Mucosa of descending colon (tissue), 3 donors: ENCODE results near the gene GPR68. TPM values are rescaled to one million over a fixed set of nuclear protein-coding genes. Genes with fewer than 3 reads are reported as not detected.
"Not testable (repeated sequence)": the region's sequence is repeated elsewhere in the genome, so short reads cannot be mapped to it uniquely, and the experiment has no call there.

ENCODE experiments used
- ATAC-seq: fragments of 200-7000 bp; cut with Tn5 transposase; one replicate; pipeline ENCODE4 v1.9.1; 2020; ENCODE audit warnings: mild to moderate bottlenecking, moderate library complexity
- DNase-seq, 3 donors: peaks; one replicate each; pipeline ENCODE4 v3.0.0-alpha.2; 2020
- H3K36me3 ChIP-seq: fragments of 200-600 bp; one replicate; pipeline ENCODE4 v1.8.0; 2021; ENCODE audit warnings: low read depth, mild to moderate bottlenecking
- H3K4me1 ChIP-seq: fragments of 200-600 bp; one replicate; pipeline ENCODE4 v1.8.0; 2021; ENCODE audit warnings: low read depth, mild to moderate bottlenecking
- H3K4me3 ChIP-seq: fragments of 200-600 bp; one replicate; pipeline ENCODE4 v1.8.0; 2021; ENCODE audit warnings: mild to moderate bottlenecking
- H3K9me3 ChIP-seq: fragments of 200-600 bp; one replicate; pipeline ENCODE4 v1.8.0; 2021; ENCODE audit warnings: mild to moderate bottlenecking
- intact Hi-C, 2 donors: fragments of 100-400 bp; cut with DNase I in 1 of 2; cut with micrococcal nuclease in 1 of 2; formaldehyde crosslinking; loops; one replicate each; pipeline versions ENCODE4 v1.11.0 to v1.11.1; 2022; cut with DNase I, micrococcal nuclease
- total RNA-seq, 3 donors: library from RNA; stranded (reverse); fragmentation: NEBNext Ultra II Directional in 2 of 3; extraction: Animal tissue kit (Norgen Biotek cat#: 25700) in 2 of 3; gene quantifications; one replicate each; pipeline versions ENCODE4 v1.2.1 to v1.2.4, GENCODE V29; 2021 to 2023
- TF ChIP-seq, protein P1 (sequence below): fragments of 200-600 bp; IDR thresholded peaks from one replicate; pipeline ENCODE4 v1.8.0; 2022; ENCODE audit warnings: antibody characterized with exemption, mild to moderate bottlenecking
- donor health status: DM: no; HTN: no; CAD: no; lungs with moderate emphysema.
- donor health status: DM: no; HTN: no; CAD: no.
- donor health status: DM: no; HTN: yes; CAD: no.

Gene GPR68
- total RNA-seq, 3 donors from 2014 or later: 1.4 to 2.4 (median 2.3) TPM

DNA sequence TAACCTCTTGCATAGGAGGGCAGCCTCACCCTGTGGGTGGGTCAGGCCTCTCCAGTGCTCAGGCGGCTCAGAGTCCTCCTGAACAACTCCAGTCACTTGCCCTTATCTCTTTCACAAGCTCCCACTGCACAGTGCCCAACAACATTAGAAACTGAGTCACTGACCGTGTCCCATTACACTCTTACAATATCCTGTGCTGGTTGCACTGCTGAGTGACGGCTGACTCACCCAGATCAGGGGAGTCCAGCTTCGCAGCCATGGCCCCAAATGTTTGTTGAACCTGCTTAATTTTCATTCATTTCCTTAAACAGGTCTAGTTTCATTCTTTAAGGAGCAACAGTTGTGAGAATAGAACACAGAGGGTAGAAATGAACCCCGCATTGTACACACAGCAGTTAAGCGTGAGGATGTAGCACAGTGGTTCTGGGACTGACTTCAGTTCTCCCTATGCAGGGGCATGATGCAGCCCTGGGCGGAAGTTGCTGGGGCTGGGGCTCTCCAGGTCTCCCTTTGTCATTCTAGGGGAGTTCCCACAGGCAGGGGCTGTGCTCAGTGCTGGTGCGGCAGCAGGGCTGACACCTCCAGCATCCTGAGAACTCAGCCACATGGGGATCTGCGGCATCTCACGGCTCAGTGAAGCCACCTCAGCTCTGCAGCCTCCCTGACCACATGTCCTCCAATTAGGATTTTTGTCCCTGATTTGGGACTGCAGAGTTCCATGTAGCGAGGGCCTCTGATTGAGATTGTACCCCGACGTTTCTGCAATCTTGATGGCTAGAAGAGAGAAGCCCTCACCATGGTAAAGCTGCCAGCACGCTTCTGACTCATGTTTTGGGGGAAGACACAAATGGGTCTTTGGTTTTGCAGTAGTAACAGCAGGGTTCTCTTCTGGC is 16.1 kb downstream of the GPR68 start:
- Histone ChIP-seq H3K4me1 (no peaks in the 10 kb centered on the region), H3K9me3 (no peaks in the 10 kb centered on the region), H3K36me3 (no peaks in the 10 kb centered on the region), H3K4me3 (no peak overlapping the region)
- intact Hi-C loops: no loop called here
- DNase-seq: peak in 2 of 3 donors; percentile 48 to 76
- peak; percentile 42 for ATAC-seq
- TF ChIP-seq, protein P1, sequence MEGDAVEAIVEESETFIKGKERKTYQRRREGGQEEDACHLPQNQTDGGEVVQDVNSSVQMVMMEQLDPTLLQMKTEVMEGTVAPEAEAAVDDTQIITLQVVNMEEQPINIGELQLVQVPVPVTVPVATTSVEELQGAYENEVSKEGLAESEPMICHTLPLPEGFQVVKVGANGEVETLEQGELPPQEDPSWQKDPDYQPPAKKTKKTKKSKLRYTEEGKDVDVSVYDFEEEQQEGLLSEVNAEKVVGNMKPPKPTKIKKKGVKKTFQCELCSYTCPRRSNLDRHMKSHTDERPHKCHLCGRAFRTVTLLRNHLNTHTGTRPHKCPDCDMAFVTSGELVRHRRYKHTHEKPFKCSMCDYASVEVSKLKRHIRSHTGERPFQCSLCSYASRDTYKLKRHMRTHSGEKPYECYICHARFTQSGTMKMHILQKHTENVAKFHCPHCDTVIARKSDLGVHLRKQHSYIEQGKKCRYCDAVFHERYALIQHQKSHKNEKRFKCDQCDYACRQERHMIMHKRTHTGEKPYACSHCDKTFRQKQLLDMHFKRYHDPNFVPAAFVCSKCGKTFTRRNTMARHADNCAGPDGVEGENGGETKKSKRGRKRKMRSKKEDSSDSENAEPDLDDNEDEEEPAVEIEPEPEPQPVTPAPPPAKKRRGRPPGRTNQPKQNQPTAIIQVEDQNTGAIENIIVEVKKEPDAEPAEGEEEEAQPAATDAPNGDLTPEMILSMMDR: no peak

DNA sequence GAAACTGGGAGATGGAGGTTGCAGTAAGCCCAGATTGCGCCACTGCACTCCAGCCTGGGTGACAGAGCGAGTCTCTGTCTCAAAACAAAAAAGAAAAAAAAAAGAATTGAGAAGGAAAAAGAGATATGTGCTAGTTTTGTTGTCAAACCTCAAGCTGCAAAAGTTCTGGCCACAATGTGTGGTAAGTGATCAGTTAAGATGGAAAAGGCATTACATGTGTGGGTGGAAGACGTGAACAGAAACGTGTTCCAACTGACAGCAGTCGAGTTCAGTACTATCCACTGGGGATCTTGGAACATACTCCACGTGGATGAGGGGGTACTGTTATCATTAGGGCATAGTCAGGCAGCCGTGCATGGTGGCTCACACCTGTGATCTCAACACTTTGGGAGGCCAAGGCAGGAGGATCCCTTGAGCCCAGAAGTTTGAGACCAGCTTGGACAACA is 17.3 kb downstream of the GPR68 start:
- ATAC-seq: no peak
- no peak for DNase-seq
- H3K4me3 ChIP-seq: no peak overlapping the region
- no peaks in the 10 kb centered on the region for H3K9me3 ChIP-seq
- H3K36me3 ChIP-seq: no peaks in the 10 kb centered on the region
- no peaks in the 10 kb centered on the region for H3K4me1 ChIP-seq
- intact Hi-C loops: no loop called here
- TF ChIP-seq, protein P1: no peak

DNA sequence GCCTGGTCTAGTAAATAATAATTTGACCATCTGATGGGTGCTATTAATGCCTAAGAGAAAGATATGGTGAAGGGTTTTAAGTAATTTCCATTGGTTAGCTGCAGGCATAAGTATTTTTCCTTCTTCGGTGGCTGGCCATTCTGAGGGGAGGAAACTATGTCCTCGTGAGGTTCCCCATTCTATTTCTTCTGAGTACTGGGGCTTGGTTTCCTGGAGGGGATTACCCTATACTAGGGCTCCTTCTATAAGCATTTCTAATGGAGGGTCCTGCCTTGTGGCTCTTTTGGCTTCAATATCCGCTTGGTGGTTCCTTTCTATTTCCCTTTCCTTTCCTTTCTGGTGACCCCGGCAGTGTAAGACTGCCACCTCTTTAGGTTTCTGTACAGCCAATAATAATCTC is 18.1 kb downstream of the GPR68 start:
- ATAC-seq, H3K9me3 ChIP-seq, H3K36me3 ChIP-seq, DNase-seq, intact Hi-C loops, H3K4me3 ChIP-seq, H3K4me1 ChIP-seq: not testable (repeated sequence)

DNA sequence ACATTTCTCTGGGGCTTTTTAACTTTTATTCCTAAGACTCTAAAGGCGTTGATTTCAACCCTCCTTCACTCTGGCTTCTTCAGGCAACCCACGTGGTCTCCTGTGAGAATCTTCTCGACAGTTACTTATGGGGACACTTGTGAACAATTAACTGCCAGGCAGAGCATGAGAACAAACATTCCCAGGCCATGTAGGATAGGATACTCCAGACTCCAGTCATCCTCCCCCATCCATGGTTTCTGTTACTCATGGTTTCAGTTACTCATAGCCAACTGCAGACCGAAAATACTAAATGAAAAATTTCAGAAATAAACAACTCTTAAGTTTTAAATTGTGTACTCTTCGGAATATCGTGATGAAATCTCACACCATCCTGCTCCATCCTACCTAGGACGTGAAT is 19.5 kb downstream of the GPR68 start:
- no peak overlapping the region for H3K4me3 ChIP-seq
- no peak for DNase-seq
- no peaks in the 10 kb centered on the region for H3K4me1 ChIP-seq
- intact Hi-C loops: no loop called here
- no peaks in the 10 kb centered on the region for H3K36me3 ChIP-seq
- ATAC-seq: no peak
- no peaks in the 10 kb centered on the region for H3K9me3 ChIP-seq
- TF ChIP-seq, protein P1: no peak

DNA sequence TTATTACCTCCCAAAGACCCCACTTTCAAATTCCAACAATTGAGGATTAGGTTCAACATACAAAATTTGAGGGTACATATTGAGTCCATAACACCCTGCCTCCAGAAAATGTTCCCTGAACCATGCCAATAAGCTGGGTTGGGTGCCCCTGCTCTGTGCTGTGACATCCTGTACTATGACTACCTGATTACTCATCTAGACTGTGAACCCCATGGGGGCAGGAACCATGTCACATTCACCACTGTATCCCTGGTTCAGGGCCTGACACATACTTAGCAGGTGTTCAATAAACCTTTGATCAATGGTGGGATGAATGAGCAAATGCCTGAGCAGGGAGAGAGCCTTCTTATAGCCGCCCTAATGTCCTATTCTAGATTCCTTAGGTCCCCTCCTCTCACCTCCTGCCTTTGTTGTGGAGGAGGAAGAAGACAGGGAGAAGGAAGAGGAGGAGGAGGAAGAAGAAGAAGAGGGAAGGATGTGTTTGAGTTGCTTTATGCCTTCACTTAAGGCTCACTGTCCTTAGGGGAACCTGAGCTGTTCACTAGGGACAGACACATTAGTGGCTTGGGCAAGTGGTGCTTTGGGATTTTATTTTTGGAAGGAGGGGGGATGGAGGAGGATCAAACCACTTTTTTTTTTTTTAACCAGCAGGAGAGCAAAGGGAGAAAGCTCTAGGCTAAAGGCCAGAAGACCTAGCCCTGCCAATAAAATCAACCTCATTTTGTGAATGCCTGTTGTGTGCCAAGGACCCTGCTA is 21.3 kb downstream of the GPR68 start:
- TF ChIP-seq, protein P1: no peak
- H3K4me1 ChIP-seq: no peaks in the 10 kb centered on the region
- intact Hi-C loops: no loop called here
- H3K36me3 ChIP-seq: no peaks in the 10 kb centered on the region
- no peak for DNase-seq
- no peak overlapping the region for H3K4me3 ChIP-seq
- H3K9me3 ChIP-seq: no peaks in the 10 kb centered on the region
- ATAC-seq: peak; percentile 57

DNA sequence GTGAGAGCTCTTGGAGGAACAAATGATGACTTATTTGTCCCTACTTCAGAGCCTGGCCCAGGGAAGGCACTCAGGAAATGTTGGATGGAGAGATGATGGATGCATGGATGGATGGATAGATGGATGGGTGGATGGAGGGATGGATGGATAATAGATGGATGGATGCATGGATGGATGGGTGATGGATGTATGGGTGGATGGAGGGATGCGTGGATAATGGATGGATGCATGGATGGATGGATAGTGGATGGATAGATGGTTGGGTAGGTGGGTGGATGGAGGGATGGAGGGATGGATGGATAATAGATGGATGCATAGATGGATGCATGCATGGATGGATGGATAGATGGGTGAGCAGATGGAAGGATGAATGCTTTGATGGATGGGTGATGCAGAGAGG is 23.2 kb downstream of the GPR68 start:
- intact Hi-C loops: no loop called here
- Histone ChIP-seq H3K4me3 (no peak overlapping the region), H3K4me1 (no peaks in the 10 kb centered on the region), H3K36me3 (peaks cover 4% of the 10 kb centered on the region), H3K9me3 (no peaks in the 10 kb centered on the region)
- TF ChIP-seq, protein P1: no peak
- no peak for DNase-seq
- ATAC-seq: no peak
